ENCODE data around the gene RSU1.

RSU1 gene

DNA sequence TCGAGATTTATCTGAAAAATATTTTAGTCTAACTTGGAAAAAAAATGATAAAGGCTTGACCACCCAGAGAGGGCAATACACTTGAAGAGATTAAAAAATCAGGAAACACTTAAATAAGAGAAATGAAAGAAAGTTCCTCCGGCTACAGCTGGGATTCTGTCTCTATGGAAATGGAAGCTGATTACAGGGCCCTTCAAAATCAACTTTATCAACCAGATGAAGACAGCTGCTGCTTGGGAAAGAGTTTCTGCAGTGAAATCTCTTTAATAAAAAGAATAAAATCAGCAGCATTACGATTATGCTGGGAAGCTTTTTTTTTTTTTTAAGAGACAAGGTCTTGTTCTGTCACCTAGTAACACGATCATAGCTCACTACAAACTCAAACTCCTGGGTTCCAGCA lies 4.5 kb downstream of the RSU1 start:
- no peak for DNase-seq (ENCODE audit: insufficient read length, low spot score)
- FAIRE-seq = no peak
- TF ChIP-seq POLR2A (IDR thresholded peaks at IDR 0.05; ENCODE audit: low read depth, low read length) = no peak

- FAIRE-seq (no peak), DNase-seq (ENCODE audit: insufficient read length, low spot score) (no peak)
- TF ChIP-seq POLR2A (IDR thresholded peaks at IDR 0.05; ENCODE audit: low read depth, low read length) = no peak
These were observed 5.5 kb downstream of the RSU1 start for GRCh38 chr10:16811765-16812164.

DNA sequence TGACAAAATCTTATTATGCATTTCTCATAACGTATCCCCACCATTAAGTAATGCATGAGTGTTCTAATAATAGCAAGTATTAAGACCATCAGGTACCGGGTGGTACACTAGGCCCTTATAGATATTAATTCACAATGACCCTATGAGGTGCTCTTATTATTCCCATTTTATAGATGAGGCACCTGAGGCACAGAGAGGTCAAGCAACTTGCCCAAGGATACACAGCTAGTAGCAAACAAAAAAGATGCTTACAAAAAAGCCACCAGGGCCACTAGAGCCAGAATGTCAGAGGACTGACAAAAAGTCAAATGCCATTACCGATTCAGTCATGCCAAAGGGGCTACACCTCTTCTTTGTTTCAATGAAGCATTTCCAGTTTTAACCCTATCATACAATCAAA lies 5.9 kb downstream of the RSU1 start:
- DNase-seq (ENCODE audit: insufficient read length, low spot score) (no peak), FAIRE-seq (no peak)
- no peak for TF ChIP-seq POLR2A (IDR thresholded peaks at IDR 0.05; ENCODE audit: low read depth, low read length)

DNA sequence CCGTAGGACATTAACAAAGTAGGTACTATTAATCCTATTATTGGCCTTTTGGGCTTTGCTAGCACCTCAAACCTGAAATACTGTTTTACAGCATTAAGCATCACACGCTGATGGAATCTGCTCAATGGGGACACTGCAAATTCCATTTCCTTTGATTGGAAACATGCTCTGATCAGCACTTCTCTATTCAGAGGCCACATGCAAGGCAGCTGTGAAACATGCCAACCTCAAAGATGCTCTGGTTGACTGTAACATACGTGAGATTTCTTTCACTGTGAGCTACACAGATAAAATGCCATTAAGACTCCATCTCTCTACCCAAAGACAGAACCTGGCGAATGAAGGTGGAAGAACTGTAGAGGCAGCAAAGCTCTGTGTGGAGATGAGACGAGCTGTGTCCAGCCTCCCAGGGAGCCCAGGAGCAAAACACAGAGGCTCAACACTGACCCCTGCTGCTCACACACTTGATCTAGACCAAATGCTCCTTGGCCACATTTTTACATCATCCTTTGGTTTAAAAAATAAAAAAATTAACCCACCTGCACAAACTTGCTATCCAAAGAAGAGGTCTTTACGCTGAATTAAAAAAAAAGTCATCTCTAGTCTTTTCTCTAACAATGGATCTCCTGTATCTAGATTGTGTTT lies 8.0 kb downstream of the RSU1 start:
- DNase-seq (ENCODE audit: insufficient read length, low spot score) (peak; percentile 22), FAIRE-seq (no peak)
- TF ChIP-seq POLR2A (IDR thresholded peaks at IDR 0.05; ENCODE audit: low read depth, low read length) = no peak

GRCh38 chr10:16804123-16804522 lies 13.1 kb downstream of the RSU1 start:
- FAIRE-seq = no peak
- DNase-seq (ENCODE audit: insufficient read length, low spot score) = no peak
- no peak for TF ChIP-seq POLR2A (IDR thresholded peaks at IDR 0.05; ENCODE audit: low read depth, low read length)

DNA sequence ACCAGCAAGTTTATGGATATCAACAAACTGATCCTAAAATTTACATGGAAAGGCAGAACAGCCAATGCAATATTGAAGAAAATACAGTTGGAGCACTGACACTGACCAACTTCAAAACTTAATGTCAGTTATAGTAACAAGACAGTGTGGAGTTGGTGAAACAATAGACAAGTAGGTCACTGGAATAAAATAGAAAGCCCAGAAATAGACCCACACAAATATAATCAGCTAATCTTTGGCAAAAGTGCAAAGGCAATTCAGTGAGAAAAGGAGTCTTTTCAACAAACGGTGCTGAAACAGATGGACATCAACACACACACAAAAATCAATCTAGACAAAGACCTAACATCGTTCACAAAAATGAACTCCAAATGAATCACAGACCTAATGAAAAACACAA lies 13.8 kb downstream of the RSU1 start:
- no peak for TF ChIP-seq POLR2A (IDR thresholded peaks at IDR 0.05; ENCODE audit: low read depth, low read length)
- no peak for DNase-seq (ENCODE audit: insufficient read length, low spot score)
- FAIRE-seq = peak; percentile 73

GRCh38 chr10:16799621-16800020 lies 17.6 kb downstream of the RSU1 start:
- no peak for DNase-seq (ENCODE audit: insufficient read length, low spot score)
- FAIRE-seq = no peak
- TF ChIP-seq POLR2A (IDR thresholded peaks at IDR 0.05; ENCODE audit: low read depth, low read length) = no peak

DNA sequence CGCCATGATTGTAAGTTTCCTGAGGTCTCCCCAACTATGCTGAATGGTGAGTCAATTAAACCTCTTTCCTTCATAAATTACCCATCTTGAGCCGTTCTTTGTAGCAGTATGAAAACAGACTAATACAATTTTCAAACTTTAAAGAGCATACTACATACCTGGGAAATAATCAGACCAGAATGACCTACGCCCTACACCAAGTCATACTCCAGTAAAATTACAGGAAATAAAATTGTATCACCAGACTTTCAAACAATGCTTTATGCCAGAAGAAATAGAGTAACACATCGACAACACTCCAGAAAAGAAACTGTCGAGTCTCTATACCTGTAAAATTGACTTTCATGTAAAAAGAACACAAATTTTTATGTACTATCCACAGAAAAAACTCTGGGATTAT lies 18.7 kb downstream of the RSU1 start:
- TF ChIP-seq POLR2A (IDR thresholded peaks at IDR 0.05; ENCODE audit: low read depth, low read length) = no peak
- FAIRE-seq (peak; percentile 43), DNase-seq (ENCODE audit: insufficient read length, low spot score) (no peak)

DNA sequence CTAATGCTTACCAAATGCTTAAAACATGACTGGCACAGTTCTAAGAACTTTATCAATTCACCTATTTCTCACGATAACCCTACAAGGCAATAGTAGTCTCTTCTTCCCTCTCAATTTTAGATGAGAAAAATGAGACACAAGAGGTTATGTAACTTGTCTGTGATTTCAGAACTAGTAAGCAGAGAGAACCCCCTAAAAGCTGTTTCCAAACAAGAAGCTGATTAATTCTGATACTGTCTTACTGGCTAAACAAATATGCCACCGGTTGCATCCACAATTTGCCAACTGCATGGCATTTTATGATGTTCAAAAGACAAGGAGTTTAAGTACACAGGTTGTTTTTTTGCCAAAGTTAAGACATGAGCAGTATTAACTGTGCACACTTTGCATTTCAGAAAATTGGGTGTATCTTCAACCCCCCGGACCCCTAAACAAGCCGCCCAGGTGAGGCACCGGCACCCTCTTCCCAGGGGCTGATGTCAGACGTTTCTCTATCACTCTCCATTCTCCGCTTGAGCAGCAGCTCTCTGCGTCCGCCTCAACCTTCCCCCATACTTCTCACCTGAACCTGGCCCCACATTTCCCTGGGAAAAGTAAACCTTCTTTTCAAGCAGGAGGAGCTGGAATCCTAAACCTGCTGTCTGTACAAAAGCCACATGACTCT lies 21.7 kb downstream of the RSU1 start:
- no peak for DNase-seq (ENCODE audit: insufficient read length, low spot score)
- no peak for TF ChIP-seq POLR2A (IDR thresholded peaks at IDR 0.05; ENCODE audit: low read depth, low read length)
- no peak for FAIRE-seq

DNA sequence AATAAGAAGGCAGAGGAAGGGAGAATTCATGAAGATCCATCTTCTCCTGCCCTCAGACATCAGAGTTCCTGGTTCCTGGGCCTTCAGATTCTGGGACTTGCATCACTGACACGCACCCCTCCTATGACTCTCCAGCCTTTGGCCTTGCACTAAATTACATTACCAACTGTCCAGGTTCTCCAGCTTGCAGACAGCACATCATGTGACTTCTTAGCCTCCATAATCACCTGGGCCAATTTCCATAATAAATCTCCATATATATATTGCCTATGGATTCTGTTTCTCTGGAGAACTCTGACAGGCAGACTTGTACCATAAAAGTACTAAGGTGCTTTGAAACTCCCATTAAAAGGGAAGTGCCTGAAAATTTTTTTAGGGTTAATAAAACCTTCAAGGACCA lies 23.2 kb downstream of the RSU1 start:
- no peak for TF ChIP-seq POLR2A (IDR thresholded peaks at IDR 0.05; ENCODE audit: low read depth, low read length)
- no peak for FAIRE-seq

DNA sequence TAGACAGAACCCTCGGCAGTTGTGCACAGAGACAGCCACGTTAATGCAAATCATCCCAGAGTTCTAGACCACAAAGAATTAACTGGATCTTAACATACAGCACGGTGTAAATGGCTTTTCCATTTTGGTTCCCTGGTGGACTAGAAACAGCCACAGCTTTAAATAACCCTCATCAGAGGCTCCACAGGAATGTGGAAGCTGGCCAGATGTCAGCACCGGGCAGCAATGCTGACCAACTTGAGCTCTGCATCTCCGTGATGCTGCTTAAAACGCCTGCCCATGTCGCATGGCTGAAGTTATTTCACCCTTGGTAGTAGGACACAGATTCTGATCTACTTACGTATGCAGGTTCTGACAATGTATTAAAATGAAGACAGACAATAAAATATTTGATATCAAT lies 24.5 kb downstream of the RSU1 start:
- TF ChIP-seq POLR2A (IDR thresholded peaks at IDR 0.05; ENCODE audit: low read depth, low read length) = no peak
- FAIRE-seq = no peak
- no peak for DNase-seq (ENCODE audit: insufficient read length, low spot score)

More for the DNA sequence above, 23.2 kb downstream of the RSU1 start:
- DNase-seq (ENCODE audit: insufficient read length, low spot score) = no peak

- FAIRE-seq = no peak
- no peak for TF ChIP-seq POLR2A (IDR thresholded peaks at IDR 0.05; ENCODE audit: low read depth, low read length)
- DNase-seq (ENCODE audit: insufficient read length, low spot score) = no peak
These were observed 27.5 kb downstream of the RSU1 start for GRCh38 chr10:16789765-16790164.

DNA sequence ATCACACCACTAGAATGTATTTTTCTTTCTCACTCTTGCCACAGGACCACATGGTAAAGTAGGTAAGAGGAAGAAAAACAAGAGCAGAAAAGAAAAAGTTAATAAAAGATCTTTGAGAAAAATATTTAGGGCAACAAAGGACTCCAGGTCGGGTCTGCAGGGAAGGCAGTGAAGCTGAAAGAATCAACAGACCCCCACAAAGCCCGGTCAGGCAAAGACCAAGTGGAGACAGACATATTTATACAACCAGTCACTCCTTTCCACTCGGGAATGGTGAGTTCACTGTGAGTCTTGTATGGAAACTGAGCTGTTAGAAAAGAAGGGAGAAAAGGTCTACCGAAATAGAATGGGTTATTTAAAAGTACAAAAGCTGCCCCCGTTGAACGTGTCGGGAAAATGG lies 28.0 kb downstream of the RSU1 start:
- no peak for FAIRE-seq
- no peak for TF ChIP-seq POLR2A (IDR thresholded peaks at IDR 0.05; ENCODE audit: low read depth, low read length)

GRCh38 chr10:16788778-16789177 lies 28.4 kb downstream of the RSU1 start:
- DNase-seq (ENCODE audit: insufficient read length, low spot score) = no peak
- no peak for FAIRE-seq
- no peak for TF ChIP-seq POLR2A (IDR thresholded peaks at IDR 0.05; ENCODE audit: low read depth, low read length)

More for the DNA sequence above, 28.0 kb downstream of the RSU1 start:
- DNase-seq (ENCODE audit: insufficient read length, low spot score) = no peak

DNA sequence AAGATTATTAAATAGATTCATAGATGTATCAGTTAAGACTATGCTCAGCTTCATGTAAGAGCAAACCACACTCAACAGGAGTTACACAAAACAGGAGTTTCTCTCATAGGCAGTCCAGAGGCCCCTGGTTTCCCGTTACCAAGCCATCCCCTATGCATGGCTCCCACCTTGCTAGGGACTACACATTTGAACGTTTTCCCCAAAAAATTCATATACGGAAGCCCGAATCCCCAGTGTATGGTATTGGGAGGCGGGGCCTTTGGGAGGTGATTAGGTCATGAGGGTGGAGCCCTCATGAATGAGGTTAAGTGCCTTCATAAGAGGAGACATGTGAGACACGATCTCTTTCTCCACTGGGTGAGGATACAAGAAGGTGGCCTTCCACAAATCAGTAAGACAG lies 29.1 kb downstream of the RSU1 start:
- no peak for FAIRE-seq
- TF ChIP-seq POLR2A (IDR thresholded peaks at IDR 0.05; ENCODE audit: low read depth, low read length) = no peak
- no peak for DNase-seq (ENCODE audit: insufficient read length, low spot score)

Data from H54 (cell line).